Measurements from ENCODE around the gene LRP1-AS. TPM values are rescaled to one million over a fixed set of nuclear protein-coding genes. Genes with fewer than 3 reads are reported as not detected.

The LRP1-AS gene
- total RNA-seq, 1 experiment from 2014 or later, result not detected

- intact Hi-C loops (cut with micrococcal nuclease), result no loop called here
- Histone ChIP-seq H3K27ac (ENCODE audit: low read depth, low read length) (no peak overlapping the region), H3K9ac (ENCODE audit: low read length) (no peak overlapping the region), H3K4me3 (replicated peaks in 1 of 2; ENCODE audit: low read depth in 1 of 2, low read length in 2 of 2) (no peak overlapping the region), H3K36me3 (ENCODE audit: control insufficient read depth in 1 of 2, insufficient read depth in 2 of 2, low read length in 2 of 2) (peaks cover 0 to 2% of the 10 kb centered on the region in 2 experiments; a peak in 1 of 4 replicates), H4K20me1 (ENCODE audit: insufficient read depth) (no peaks in the 10 kb centered on the region), H3K4me1 (ENCODE audit: control insufficient read depth in 1 of 2, insufficient read depth in 2 of 2, low read length in 2 of 2) (no peaks in the 10 kb centered on the region), H3K9me2 (ENCODE audit: insufficient read depth) (no peaks in the 10 kb centered on the region), H3K9me3 (ENCODE audit: control insufficient read depth in 1 of 2, insufficient read depth in 1 of 2, low read depth in 1 of 2, low read length in 2 of 2) (no peaks in the 10 kb centered on the region), H3K79me2 (ENCODE audit: insufficient read depth, low read length) (no peaks in the 10 kb centered on the region), H3K4me2 (ENCODE audit: low read length) (no peak overlapping the region), H2AFZ (ENCODE audit: low read depth, low read length, poor library complexity, severe bottlenecking) (no peak overlapping the region), H3K27me3 (ENCODE audit: insufficient read depth, low read length) (no peaks in the 10 kb centered on the region)
- RAD21 ChIA-PET (ENCODE audit: low non-redundant PET in 1 of 2, low total read pairs in 2 of 2, uncharacterized antibody in 2 of 2, unreplicated experiment in 2 of 2), result no interaction called here
- POLR2A ChIA-PET, result no interaction called here
- BruUV-seq (replicated peaks), result no TSS peak
- no peak for TF ChIP-seq RAD21 (IDR thresholded peaks at IDR 0.05; ENCODE audit: low read depth)
- TF ChIP-seq YY1 (IDR thresholded peaks at IDR 0.05; ENCODE audit: extremely low read depth, insufficient replicate concordance, low read depth, low read length), result no peak
- no peak for TF ChIP-seq CTCF (IDR thresholded peaks at IDR 0.05 in 2 of 3, conservative IDR thresholded peaks at IDR 0.05 in 1 of 3; ENCODE audit: borderline replicate concordance in 1 of 3, insufficient read depth in 1 of 3, low read depth in 2 of 3, low read length in 2 of 3)
- no peak for TF ChIP-seq ZFX (IDR thresholded peaks at IDR 0.05)
- no peak for TF ChIP-seq ZBTB33 (IDR thresholded peaks at IDR 0.05; ENCODE audit: extremely low read depth, insufficient replicate concordance, low read length)
- TF ChIP-seq ATF3 (IDR thresholded peaks at IDR 0.05), result no peak
- no peak for TF ChIP-seq CEBPB (IDR thresholded peaks at IDR 0.05; ENCODE audit: low read depth)
- ATAC-seq (no peak), DNase-seq (ENCODE audit: low read depth, low spot score) (no peak)
- CTCF ChIA-PET, result no interaction called here
Measured at GRCh38 chr12:57154076-57154475, 6.7 kb upstream of the LRP1-AS start.

All from HCT116 (cell line).